HepG2 (cell line): ENCODE data around the gene RMI2. TPM values are rescaled to one million over a fixed set of nuclear protein-coding genes. Genes with fewer than 3 reads are reported as not detected.
A peak's percentile ranks its signal among the peaks of the same experiment; 100 is the strongest.

ENCODE experiments used
- ATF7 ChIP-seq, 2 experiments: fragments of 450-650 bp in 1 of 2; sonication (generic) in 1 of 2; formaldehyde crosslinking in 1 of 2; IDR thresholded peaks; 2 replicates each; pipeline versions ENCODE4 v1.4.0 to v1.6.1; 2016 to 2020; ENCODE audit warnings: antibody characterized with exemption in 1 of 2, mild to moderate bottlenecking in 1 of 2, missing genetic modification reagents in 1 of 2
- BORCS8-MEF2B ChIP-seq: sonication (generic); formaldehyde crosslinking; IDR thresholded peaks from 2 replicates; pipeline ENCODE4 v1.8.0; 2022; ENCODE audit warnings: mild to moderate bottlenecking, missing genetic modification reagents
- BRD4 ChIP-seq: sonication (generic); formaldehyde crosslinking; IDR thresholded peaks from 2 replicates; pipeline ENCODE4 v1.4.0; 2020; ENCODE audit warnings: missing genetic modification reagents
- CHCHD3 ChIP-seq: sonication (generic); formaldehyde crosslinking; IDR thresholded peaks from 2 replicates; pipeline ENCODE4 v1.8.0; 2022; ENCODE audit warnings: mild to moderate bottlenecking, missing genetic modification reagents, moderate library complexity
- FLYWCH1 ChIP-seq: sonication (generic); formaldehyde crosslinking; IDR thresholded peaks from 2 replicates; pipeline ENCODE4 v1.8.1; 2023; ENCODE audit warnings: mild to moderate bottlenecking, missing genetic modification reagents
- KDM4B ChIP-seq: sonication (generic); formaldehyde crosslinking; IDR thresholded peaks from 2 replicates; pipeline ENCODE4 v1.4.0; 2020; ENCODE audit warnings: missing genetic modification reagents
- MAZ ChIP-seq, 2 experiments: sonication (generic) in 1 of 2; formaldehyde crosslinking in 1 of 2; IDR thresholded peaks; 2 replicates each; pipeline versions ENCODE4 v1.5.0 to v1.6.1; 2012 to 2020; ENCODE audit warnings: low read depth in 2 of 2, mild to moderate bottlenecking in 2 of 2, borderline replicate concordance in 1 of 2, improper control_type of control experiment in 1 of 2, low read length in 1 of 2, missing genetic modification reagents in 1 of 2, moderate library complexity in 1 of 2
- RBM39 ChIP-seq: fragments of 200-400 bp; formaldehyde crosslinking; IDR thresholded peaks from one replicate; pipeline ENCODE4 v1.6.1; 2018; ENCODE audit warnings: antibody characterized with exemption, mild to moderate bottlenecking, low read depth, low read length; ENCODE audit not compliant: poor library complexity, severe bottlenecking
- XRCC5 ChIP-seq: fragments of 200-400 bp; formaldehyde crosslinking; optimal IDR thresholded peaks from 2 replicates; pipeline ENCODE3; 2017; ENCODE audit warnings: mild to moderate bottlenecking, low read length
- ZNF12 ChIP-seq: sonication (generic); formaldehyde crosslinking; IDR thresholded peaks from 2 replicates; pipeline ENCODE4 v1.5.0; 2020; ENCODE audit warnings: missing genetic modification reagents
- ZNF781 ChIP-seq: sonication (generic); formaldehyde crosslinking; IDR thresholded peaks from 2 replicates; pipeline ENCODE4 v1.5.1; 2020; ENCODE audit warnings: borderline replicate concordance, mild to moderate bottlenecking, missing genetic modification reagents; ENCODE audit errors: not compliant biosample characterization
- ZSCAN25 ChIP-seq: sonication (generic); formaldehyde crosslinking; IDR thresholded peaks from 2 replicates; pipeline ENCODE4 v1.8.0; 2022; ENCODE audit warnings: mild to moderate bottlenecking, missing genetic modification reagents
- polyA plus RNA-seq, 8 experiments: library from polyadenylated mRNA; depleted of rRNA in 3 of 8; stranded (reverse) in 7 of 8; unstranded in 1 of 8; fragments of >200 nt; fragmentation: Illumina TruSeq in 4 of 8; extraction: Trizol in 4 of 8; gene quantifications; 2 replicates each; pipeline versions ENCODE4 v1.2.1 to v1.2.3, GENCODE V29; 2011 to 2016; ENCODE audit warnings: low read depth in 4 of 8, missing spikeins in 1 of 8, mixed read lengths in 1 of 8; ENCODE audit not compliant: insufficient read depth in 1 of 8
- total RNA-seq, 5 experiments: library from RNA; depleted of rRNA; stranded (reverse); fragments of >200 nt; fragmentation: Illumina TruSeq; extraction: Trizol; gene quantifications; 2 replicates each; pipeline ENCODE4 v1.2.3, GENCODE V29; 2016; ENCODE audit warnings: low read depth in 1 of 5
- TF ChIP-seq, protein P1 (sequence below): sonication (generic); formaldehyde crosslinking; IDR thresholded peaks from 2 replicates; pipeline ENCODE4 v1.5.1; 2020; ENCODE audit warnings: missing genetic modification reagents, mild to moderate bottlenecking, borderline replicate concordance
- TF ChIP-seq, protein P2 (sequence below): sonication (generic); formaldehyde crosslinking; IDR thresholded peaks from 2 replicates; pipeline ENCODE4 v1.9.0; 2022; ENCODE audit warnings: missing genetic modification reagents, mild to moderate bottlenecking, borderline replicate concordance
- TF ChIP-seq, protein P3 (sequence below): sonication (generic); formaldehyde crosslinking; IDR thresholded peaks from 2 replicates; pipeline ENCODE4 v1.4.0; 2020; ENCODE audit warnings: mild to moderate bottlenecking, missing genetic modification reagents, borderline replicate concordance

Gene RMI2
- total and polyA plus RNA-seq, 2 of the 13 experiments (the other 11 are each of a cell fraction or from before 2014, with no cell fraction given), result 24.5 to 55.7 TPM

DNA sequence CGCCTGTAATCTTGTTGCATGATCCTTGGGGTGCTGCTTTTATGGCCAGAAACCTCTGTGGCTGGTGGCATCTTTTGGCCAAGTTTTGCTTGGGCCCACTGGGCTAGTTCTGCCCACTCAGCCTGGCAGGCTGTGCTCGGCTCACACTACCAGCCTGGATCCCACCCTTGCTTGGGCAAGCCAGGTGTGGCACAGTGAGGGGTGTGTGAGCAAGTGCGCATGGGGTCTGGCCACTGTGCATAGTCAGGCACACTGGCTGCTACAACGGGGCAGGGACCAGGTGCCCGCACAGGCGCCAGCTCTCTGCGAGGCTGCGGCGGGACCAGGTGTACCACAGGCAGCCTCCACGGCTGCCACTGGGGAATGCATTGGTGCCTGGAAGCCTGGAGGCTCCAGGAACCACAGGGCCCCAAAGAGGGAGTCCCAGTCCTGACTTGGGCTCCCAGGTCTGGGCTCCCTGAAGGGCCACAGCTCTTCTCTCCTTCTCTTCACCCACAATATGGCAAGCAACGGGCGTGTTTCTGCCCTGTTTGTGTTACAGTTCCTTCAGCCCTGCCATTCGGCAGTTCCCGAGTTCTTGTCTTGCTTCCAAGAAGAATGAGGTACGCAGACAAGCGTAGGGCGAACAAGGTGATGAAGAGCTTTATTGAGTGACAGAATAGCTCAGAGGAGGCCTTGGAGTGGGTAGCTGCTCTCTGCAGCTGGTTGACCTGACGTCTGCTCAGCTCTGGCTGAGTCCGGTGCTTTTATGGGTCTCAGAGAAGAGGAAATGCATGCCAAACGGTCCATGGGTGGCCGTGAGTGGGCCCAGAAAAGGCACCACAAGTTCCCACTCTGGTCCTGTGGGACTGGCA is 37.4 kb upstream of the RMI2 start (continued):
- TF ChIP-seq, protein P1, sequence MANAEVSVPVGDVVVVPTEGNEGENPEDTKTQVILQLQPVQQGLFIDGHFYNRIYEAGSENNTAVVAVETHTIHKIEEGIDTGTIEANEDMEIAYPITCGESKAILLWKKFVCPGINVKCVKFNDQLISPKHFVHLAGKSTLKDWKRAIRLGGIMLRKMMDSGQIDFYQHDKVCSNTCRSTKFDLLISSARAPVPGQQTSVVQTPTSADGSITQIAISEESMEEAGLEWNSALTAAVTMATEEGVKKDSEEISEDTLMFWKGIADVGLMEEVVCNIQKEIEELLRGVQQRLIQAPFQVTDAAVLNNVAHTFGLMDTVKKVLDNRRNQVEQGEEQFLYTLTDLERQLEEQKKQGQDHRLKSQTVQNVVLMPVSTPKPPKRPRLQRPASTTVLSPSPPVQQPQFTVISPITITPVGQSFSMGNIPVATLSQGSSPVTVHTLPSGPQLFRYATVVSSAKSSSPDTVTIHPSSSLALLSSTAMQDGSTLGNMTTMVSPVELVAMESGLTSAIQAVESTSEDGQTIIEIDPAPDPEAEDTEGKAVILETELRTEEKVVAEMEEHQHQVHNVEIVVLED (CRISPR knock-in tag), result 0 out of 2 replicates have a peak, but pooled peaks have one; percentile 14
- TF ChIP-seq XRCC5 (peak; percentile 18), ZNF12 (no peak), RBM39 (peak; percentile 7), ZNF781 (peak; percentile 12), CHCHD3 (CRISPR knock-in tag) (peak; percentile 86; the same call in 1 of the 2 replicates), ATF7 (IDR thresholded peaks at IDR 0.05) (no peak), ATF7 (CRISPR knock-in tag; IDR thresholded peaks at IDR 0.05) (peak; percentile 75; the same call in 1 of the 2 replicates), ZSCAN25 (no peak; the same call in 1 of the 2 replicates), MAZ (IDR thresholded peaks at IDR 0.05; ENCODE audit: borderline replicate concordance, low read depth, low read length) (no peak; the same call in 1 of the 2 replicates), MAZ (CRISPR knock-in tag; IDR thresholded peaks at IDR 0.05; ENCODE audit: low read depth) (peak; percentile 50; the same call in 1 of the 2 replicates), BRD4 (CRISPR knock-in tag) (no peak), FLYWCH1 (no peak), BORCS8-MEF2B (0 out of 2 replicates have a peak, but pooled peaks have one; percentile 34), KDM4B (CRISPR knock-in tag) (peak; percentile 12; the same call in 1 of the 2 replicates)
- TF ChIP-seq, protein P2, sequence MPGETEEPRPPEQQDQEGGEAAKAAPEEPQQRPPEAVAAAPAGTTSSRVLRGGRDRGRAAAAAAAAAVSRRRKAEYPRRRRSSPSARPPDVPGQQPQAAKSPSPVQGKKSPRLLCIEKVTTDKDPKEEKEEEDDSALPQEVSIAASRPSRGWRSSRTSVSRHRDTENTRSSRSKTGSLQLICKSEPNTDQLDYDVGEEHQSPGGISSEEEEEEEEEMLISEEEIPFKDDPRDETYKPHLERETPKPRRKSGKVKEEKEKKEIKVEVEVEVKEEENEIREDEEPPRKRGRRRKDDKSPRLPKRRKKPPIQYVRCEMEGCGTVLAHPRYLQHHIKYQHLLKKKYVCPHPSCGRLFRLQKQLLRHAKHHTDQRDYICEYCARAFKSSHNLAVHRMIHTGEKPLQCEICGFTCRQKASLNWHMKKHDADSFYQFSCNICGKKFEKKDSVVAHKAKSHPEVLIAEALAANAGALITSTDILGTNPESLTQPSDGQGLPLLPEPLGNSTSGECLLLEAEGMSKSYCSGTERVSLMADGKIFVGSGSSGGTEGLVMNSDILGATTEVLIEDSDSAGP (CRISPR knock-in tag), result 0 out of 2 replicates have a peak, but pooled peaks have one; percentile 9
- TF ChIP-seq, protein P3, sequence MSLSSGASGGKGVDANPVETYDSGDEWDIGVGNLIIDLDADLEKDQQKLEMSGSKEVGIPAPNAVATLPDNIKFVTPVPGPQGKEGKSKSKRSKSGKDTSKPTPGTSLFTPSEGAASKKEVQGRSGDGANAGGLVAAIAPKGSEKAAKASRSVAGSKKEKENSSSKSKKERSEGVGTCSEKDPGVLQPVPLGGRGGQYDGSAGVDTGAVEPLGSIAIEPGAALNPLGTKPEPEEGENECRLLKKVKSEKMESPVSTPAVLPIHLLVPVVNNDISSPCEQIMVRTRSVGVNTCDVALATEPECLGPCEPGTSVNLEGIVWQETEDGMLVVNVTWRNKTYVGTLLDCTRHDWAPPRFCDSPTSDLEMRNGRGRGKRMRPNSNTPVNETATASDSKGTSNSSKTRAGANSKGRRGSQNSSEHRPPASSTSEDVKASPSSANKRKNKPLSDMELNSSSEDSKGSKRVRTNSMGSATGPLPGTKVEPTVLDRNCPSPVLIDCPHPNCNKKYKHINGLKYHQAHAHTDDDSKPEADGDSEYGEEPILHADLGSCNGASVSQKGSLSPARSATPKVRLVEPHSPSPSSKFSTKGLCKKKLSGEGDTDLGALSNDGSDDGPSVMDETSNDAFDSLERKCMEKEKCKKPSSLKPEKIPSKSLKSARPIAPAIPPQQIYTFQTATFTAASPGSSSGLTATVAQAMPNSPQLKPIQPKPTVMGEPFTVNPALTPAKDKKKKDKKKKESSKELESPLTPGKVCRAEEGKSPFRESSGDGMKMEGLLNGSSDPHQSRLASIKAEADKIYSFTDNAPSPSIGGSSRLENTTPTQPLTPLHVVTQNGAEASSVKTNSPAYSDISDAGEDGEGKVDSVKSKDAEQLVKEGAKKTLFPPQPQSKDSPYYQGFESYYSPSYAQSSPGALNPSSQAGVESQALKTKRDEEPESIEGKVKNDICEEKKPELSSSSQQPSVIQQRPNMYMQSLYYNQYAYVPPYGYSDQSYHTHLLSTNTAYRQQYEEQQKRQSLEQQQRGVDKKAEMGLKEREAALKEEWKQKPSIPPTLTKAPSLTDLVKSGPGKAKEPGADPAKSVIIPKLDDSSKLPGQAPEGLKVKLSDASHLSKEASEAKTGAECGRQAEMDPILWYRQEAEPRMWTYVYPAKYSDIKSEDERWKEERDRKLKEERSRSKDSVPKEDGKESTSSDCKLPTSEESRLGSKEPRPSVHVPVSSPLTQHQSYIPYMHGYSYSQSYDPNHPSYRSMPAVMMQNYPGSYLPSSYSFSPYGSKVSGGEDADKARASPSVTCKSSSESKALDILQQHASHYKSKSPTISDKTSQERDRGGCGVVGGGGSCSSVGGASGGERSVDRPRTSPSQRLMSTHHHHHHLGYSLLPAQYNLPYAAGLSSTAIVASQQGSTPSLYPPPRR (CRISPR knock-in tag), result peak; percentile 56; the same call in 1 of the 2 replicates
